Mucosa of descending colon (tissue), 3 donors: ENCODE results near the gene DGKD. TPM values are rescaled to one million over a fixed set of nuclear protein-coding genes. Genes with fewer than 3 reads are reported as not detected.
A peak's percentile ranks its signal among the peaks of the same experiment; 100 is the strongest.

Source experiments
- ATAC-seq: fragments of 200-7000 bp; cut with Tn5 transposase; one replicate; pipeline ENCODE4 v1.9.1; 2020; ENCODE audit warnings: mild to moderate bottlenecking, moderate library complexity
- DNase-seq, 3 donors: peaks; one replicate each; pipeline ENCODE4 v3.0.0-alpha.2; 2020
- H3K36me3 ChIP-seq: fragments of 200-600 bp; one replicate; pipeline ENCODE4 v1.8.0; 2021; ENCODE audit warnings: low read depth, mild to moderate bottlenecking
- H3K4me1 ChIP-seq: fragments of 200-600 bp; one replicate; pipeline ENCODE4 v1.8.0; 2021; ENCODE audit warnings: low read depth, mild to moderate bottlenecking
- H3K4me3 ChIP-seq: fragments of 200-600 bp; one replicate; pipeline ENCODE4 v1.8.0; 2021; ENCODE audit warnings: mild to moderate bottlenecking
- H3K9me3 ChIP-seq: fragments of 200-600 bp; one replicate; pipeline ENCODE4 v1.8.0; 2021; ENCODE audit warnings: mild to moderate bottlenecking
- CTCF ChIP-seq: fragments of 200-600 bp; IDR thresholded peaks from one replicate; pipeline ENCODE4 v1.8.0; 2022; ENCODE audit warnings: antibody characterized with exemption, mild to moderate bottlenecking
- intact Hi-C, 2 donors: fragments of 100-400 bp; cut with DNase I in 1 of 2; cut with micrococcal nuclease in 1 of 2; formaldehyde crosslinking; loops; one replicate each; pipeline versions ENCODE4 v1.11.0 to v1.11.1; 2022; cut with DNase I, micrococcal nuclease
- total RNA-seq, 3 donors: library from RNA; stranded (reverse); fragmentation: NEBNext Ultra II Directional in 2 of 3; extraction: Animal tissue kit (Norgen Biotek cat#: 25700) in 2 of 3; gene quantifications; one replicate each; pipeline versions ENCODE4 v1.2.1 to v1.2.4, GENCODE V29; 2021 to 2023
- donor health status: DM: no; HTN: no; CAD: no; lungs with moderate emphysema.
- donor health status: DM: no; HTN: no; CAD: no.
- donor health status: DM: no; HTN: yes; CAD: no.

Gene DGKD
- total RNA-seq, 3 donors from 2014 or later = 81.8 to 159 (median 102) TPM

GRCh38 chr2:233458826-233459225, 104.5 kb downstream of the DGKD start:
- no peak for TF ChIP-seq CTCF
- peaks cover 5% of the 10 kb centered on the region for H3K36me3 ChIP-seq
- no peak for ATAC-seq
- no peak overlapping the region for H3K4me3 ChIP-seq
- H3K4me1 ChIP-seq = no peaks in the 10 kb centered on the region
- intact Hi-C loops = no loop called here
- peak in 1 of 3 donors; percentile 28 for DNase-seq
- H3K9me3 ChIP-seq = no peaks in the 10 kb centered on the region

DNA sequence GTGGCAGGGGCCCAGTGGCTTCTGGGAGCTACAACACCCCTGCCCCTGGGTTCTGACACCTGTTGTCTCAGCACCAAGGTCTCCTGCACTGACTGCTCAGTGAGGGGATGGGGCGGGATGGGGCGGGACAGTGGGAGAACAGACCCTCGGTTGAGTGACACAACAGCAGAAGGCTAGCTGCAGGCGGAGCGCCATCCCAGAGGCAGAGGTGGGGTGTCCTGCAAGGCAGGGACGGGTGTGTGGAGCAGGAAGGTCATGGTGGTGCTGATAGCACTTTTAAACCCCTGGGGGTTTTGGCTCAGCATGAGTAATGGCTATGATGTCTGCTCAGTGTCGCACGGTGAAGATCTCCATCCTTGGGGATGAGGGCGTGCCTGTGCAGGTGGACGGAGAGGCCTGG, 105.1 kb downstream of the DGKD start:
- DNase-seq (peak in 1 of 3 donors; percentile 36), ATAC-seq (no peak)
- Histone ChIP-seq H3K36me3 (peaks cover 8% of the 10 kb centered on the region), H3K4me1 (no peaks in the 10 kb centered on the region), H3K4me3 (no peak overlapping the region), H3K9me3 (no peaks in the 10 kb centered on the region)
- intact Hi-C loops = no loop called here
- TF ChIP-seq CTCF = no peak

DNA sequence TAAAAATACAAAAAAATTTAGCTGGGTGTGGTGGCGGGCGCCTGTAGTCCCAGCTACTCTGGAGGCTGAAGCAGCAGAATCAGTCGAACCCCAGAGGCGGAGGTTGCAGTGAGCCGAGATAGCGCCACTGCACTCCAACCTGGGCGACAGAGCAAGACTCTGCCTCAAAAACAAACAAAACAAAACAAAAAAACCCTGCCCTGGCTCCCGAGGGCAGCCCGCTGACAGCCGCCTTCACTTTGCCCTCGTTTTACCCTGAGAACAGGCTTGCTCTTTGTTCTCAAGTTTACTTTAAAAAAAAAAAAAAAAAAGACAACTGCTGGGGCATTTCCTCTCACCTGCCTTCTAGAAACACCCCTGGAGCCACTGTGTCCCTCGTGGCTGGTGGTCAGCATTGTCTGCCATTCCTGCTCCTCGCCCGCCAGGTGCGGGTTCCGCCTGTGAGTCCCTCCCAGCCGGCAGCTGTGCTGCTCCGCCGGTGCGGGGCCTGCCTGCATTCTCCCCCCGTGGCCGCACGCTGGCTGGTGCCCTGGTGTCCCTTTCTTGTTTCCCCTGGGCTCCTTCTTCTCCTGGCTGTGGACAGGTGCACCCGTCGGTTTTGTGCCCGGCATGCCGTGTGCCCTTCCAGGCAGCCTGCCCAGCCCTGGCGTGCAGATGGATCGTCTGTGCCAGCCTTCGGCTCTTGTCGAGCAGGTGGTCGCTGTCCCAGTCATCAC, 106.6 kb downstream of the DGKD start:
- DNase-seq (peak in 2 of 3 donors; percentile 51 to 58), ATAC-seq (peak; percentile 81)
- Histone ChIP-seq H3K4me1 (no peaks in the 10 kb centered on the region), H3K36me3 (peaks cover 10% of the 10 kb centered on the region), H3K9me3 (no peaks in the 10 kb centered on the region), H3K4me3 (no peak overlapping the region)
- intact Hi-C loops = no loop called here
- TF ChIP-seq CTCF = no peak

GRCh38 chr2:233461481-233461891, 107.2 kb downstream of the DGKD start:
- no peak overlapping the region for H3K4me3 ChIP-seq

GRCh38 chr2:233462202-233462785, 108.0 kb downstream of the DGKD start:
- Histone ChIP-seq H3K4me3 (no peak overlapping the region), H3K36me3 (peaks cover 15% of the 10 kb centered on the region), H3K9me3 (no peaks in the 10 kb centered on the region), H3K4me1 (no peaks in the 10 kb centered on the region)
- DNase-seq = no peak
- no peak for TF ChIP-seq CTCF
- intact Hi-C loops = no loop called here
- no peak for ATAC-seq

More at GRCh38 chr2:233461481-233461891, 107.2 kb downstream of the DGKD start:
- DNase-seq (no peak), ATAC-seq (no peak)
- Histone ChIP-seq H3K36me3 (peaks cover 10% of the 10 kb centered on the region), H3K4me1 (no peaks in the 10 kb centered on the region), H3K9me3 (no peaks in the 10 kb centered on the region)
- intact Hi-C loops = no loop called here
- TF ChIP-seq CTCF = no peak
